Activated CD8-positive, alpha-beta T cell treated with anti-CD3 and anti-CD28 coated beads for 36 hours (primary cell): ENCODE data around the gene ABCA13. TPM values are rescaled to one million over a fixed set of nuclear protein-coding genes. Genes with fewer than 3 reads are reported as not detected.

Experiments
- ATAC-seq: fragments of 200-7000 bp; cut with Tn5 transposase; one replicate; pipeline ENCODE4 v1.10.0; 2021; ENCODE audit warnings: mild to moderate bottlenecking, moderate library complexity
- CTCF ChIA-PET: fragments of 350-600 bp; sonication (Branson Sonifier 250); formaldehyde crosslinking; loops from one replicate; lab custom pipeline; 2021; ENCODE audit warnings: antibody characterized with exemption; lab: Charles Lee
- POLR2A ChIA-PET: fragments of 350-600 bp; sonication (Branson Sonifier 250); formaldehyde crosslinking; loops from one replicate; lab custom pipeline; 2021; ENCODE audit warnings: antibody characterized with exemption; lab: Charles Lee
- DNase-seq: peaks from one replicate; pipeline ENCODE4 v3.0.0-alpha.2; 2020
- H3K27ac Mint-ChIP-seq: one replicate; pipeline ENCODE4 v1.8.0; 2021; ENCODE audit warnings: mild to moderate bottlenecking, mixed read lengths
- H3K27me3 Mint-ChIP-seq: one replicate; pipeline ENCODE4 v1.8.0; 2021; ENCODE audit warnings: mixed read lengths
- H3K36me3 Mint-ChIP-seq: one replicate; pipeline ENCODE4 v1.8.0; 2021; ENCODE audit warnings: low read depth, mixed read lengths
- H3K4me1 Mint-ChIP-seq: one replicate; pipeline ENCODE4 v1.8.0; 2021; ENCODE audit warnings: low read depth, mixed read lengths
- H3K4me3 Mint-ChIP-seq: one replicate; pipeline ENCODE4 v1.8.0; 2021; ENCODE audit warnings: mild to moderate bottlenecking, moderate library complexity, mixed read lengths
- H3K9me3 Mint-ChIP-seq: one replicate; pipeline ENCODE4 v1.8.0; 2021; ENCODE audit warnings: mixed read lengths
- intact Hi-C: fragments of 100-400 bp; cut with micrococcal nuclease; formaldehyde crosslinking; loops from one replicate; pipeline ENCODE4 v1.10.0; 2022
- total RNA-seq, 2 experiments: library from RNA; stranded (reverse); gene quantifications; one replicate each; pipeline ENCODE4 v1.2.3, GENCODE V29; 2021
- TF ChIP-seq, protein P1 (sequence below): fragments of 200-600 bp; IDR thresholded peaks from one replicate; pipeline ENCODE4 v1.8.0; 2022; ENCODE audit warnings: antibody characterized with exemption, mild to moderate bottlenecking

The ABCA13 gene
- total RNA-seq, 2 experiments from 2014 or later, result not detected

DNA sequence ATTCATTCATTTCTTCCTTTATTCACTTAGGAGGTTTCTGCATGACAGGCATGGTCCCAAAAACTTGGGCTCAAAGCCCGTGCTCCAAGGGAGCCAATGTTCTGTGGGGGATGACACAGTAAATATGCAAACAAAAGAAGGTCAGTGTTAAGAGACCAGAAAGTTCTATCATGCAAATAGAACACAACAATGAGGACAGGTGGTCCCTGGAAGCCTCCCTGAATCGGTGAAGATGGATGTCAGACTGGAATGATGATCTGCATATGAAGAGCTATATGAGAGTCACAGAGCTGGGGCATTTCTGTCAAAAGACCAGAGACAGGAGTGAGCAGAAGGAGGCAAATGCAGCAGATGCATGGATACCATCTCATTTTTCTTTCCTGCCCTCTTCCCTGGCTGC is 129.0 kb downstream of the ABCA13 start:
- Mint-ChIP-seq H3K36me3 (no peaks in the 10 kb centered on the region), H3K27ac (no peak overlapping the region), H3K4me1 (peaks cover 2% of the 10 kb centered on the region), H3K4me3 (no peak overlapping the region), H3K9me3 (no peaks in the 10 kb centered on the region), H3K27me3 (no peaks in the 10 kb centered on the region)
- intact Hi-C loops, result no loop called here
- TF ChIP-seq, protein P1, sequence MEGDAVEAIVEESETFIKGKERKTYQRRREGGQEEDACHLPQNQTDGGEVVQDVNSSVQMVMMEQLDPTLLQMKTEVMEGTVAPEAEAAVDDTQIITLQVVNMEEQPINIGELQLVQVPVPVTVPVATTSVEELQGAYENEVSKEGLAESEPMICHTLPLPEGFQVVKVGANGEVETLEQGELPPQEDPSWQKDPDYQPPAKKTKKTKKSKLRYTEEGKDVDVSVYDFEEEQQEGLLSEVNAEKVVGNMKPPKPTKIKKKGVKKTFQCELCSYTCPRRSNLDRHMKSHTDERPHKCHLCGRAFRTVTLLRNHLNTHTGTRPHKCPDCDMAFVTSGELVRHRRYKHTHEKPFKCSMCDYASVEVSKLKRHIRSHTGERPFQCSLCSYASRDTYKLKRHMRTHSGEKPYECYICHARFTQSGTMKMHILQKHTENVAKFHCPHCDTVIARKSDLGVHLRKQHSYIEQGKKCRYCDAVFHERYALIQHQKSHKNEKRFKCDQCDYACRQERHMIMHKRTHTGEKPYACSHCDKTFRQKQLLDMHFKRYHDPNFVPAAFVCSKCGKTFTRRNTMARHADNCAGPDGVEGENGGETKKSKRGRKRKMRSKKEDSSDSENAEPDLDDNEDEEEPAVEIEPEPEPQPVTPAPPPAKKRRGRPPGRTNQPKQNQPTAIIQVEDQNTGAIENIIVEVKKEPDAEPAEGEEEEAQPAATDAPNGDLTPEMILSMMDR, result no peak
- ATAC-seq, result no peak
- POLR2A ChIA-PET, result no interaction called here
- CTCF ChIA-PET, result interaction anchor here (1.0 to 2.3 kb wide), 3 partner anchors 10 to 355 kb away, joined by 3 to 13 read pairs (median 4); no protein-coding TSS in a partner anchor
- DNase-seq, result no peak

DNA sequence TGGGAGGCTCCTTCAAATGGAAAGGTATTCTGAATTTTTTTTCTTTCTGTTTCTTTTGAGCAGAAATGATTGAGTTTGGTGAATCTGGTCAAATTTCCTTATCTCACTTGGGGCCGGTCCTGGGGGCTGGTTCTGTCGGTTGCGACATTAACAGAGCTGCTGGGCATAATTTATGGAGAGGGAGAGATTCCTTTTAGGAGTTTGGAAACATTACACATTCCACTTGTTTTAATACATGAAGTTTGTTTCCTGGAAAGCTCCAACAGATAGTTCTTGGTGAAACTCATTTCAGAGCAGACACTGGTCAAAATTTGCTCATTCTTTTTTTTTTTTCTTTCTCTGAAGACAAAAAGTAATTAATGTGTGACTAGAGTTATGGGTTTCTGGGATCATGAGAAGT is 129.9 kb downstream of the ABCA13 start:
- H3K4me1 Mint-ChIP-seq, result peaks cover 2% of the 10 kb centered on the region
- no peaks in the 10 kb centered on the region for H3K36me3 Mint-ChIP-seq
- DNase-seq (no peak), ATAC-seq (no peak)
- TF ChIP-seq, protein P1, result no peak
- no peak overlapping the region for H3K4me3 Mint-ChIP-seq
- no peak overlapping the region for H3K27ac Mint-ChIP-seq
- CTCF ChIA-PET, result no interaction called here
- peaks cover 2% of the 10 kb centered on the region for H3K27me3 Mint-ChIP-seq
- no peaks in the 10 kb centered on the region for H3K9me3 Mint-ChIP-seq
- POLR2A ChIA-PET, result no interaction called here
- intact Hi-C loops, result no loop called here

DNA sequence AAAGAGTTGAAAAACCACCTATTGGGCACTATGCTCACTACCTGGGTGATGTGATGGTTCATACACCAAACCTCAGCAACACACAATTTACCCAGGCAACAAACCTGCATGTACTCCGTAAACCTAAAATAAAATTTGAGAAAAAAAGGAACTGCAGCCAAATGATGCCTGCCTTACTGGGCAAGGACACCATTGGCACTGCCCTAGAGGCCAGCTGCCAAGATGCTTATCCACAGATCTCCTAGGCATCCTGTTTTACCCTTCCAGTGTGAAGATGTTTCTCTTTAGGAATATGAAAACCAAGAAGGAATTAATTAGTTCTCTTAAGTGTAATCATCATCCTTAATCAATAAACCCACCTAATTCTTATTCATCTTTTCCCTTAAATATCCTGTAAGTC is 133.4 kb downstream of the ABCA13 start:
- ChIA-PET POLR2A (no interaction called here), CTCF (no interaction called here)
- intact Hi-C loops, result no loop called here
- TF ChIP-seq, protein P1, result no peak
- H3K9me3 Mint-ChIP-seq, result no peaks in the 10 kb centered on the region
- ATAC-seq, result no peak
- H3K4me1 Mint-ChIP-seq, result no peaks in the 10 kb centered on the region
- H3K27me3 Mint-ChIP-seq, result peaks cover 2% of the 10 kb centered on the region
- no peak for DNase-seq
- no peak overlapping the region for H3K4me3 Mint-ChIP-seq
- no peaks in the 10 kb centered on the region for H3K36me3 Mint-ChIP-seq
- no peak overlapping the region for H3K27ac Mint-ChIP-seq

DNA sequence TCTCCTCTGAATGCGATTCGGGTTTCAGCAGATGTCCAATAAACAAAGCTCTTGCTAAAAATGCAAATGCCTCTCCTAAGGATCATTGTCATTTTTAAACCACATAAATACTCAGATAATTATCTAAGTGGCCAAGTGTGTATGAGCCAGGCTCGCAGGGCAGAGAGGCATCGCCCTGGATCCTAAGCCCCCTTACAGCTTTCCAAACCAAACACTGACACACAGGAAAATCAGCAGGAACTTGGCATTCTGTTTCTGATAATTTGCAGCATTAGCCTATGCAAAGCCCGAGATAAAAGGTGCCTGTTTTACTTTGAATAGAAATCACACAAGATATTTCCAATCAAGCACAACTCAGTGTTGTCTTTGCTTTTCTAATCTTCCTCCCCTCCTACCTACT is 134.4 kb downstream of the ABCA13 start:
- Mint-ChIP-seq H3K9me3 (no peaks in the 10 kb centered on the region), H3K27me3 (peaks cover 2% of the 10 kb centered on the region), H3K36me3 (no peaks in the 10 kb centered on the region), H3K4me1 (no peaks in the 10 kb centered on the region), H3K4me3 (no peak overlapping the region), H3K27ac (no peak overlapping the region)
- ChIA-PET POLR2A (no interaction called here), CTCF (no interaction called here)
- ATAC-seq (no peak), DNase-seq (no peak)
- TF ChIP-seq, protein P1, result no peak
- intact Hi-C loops, result no loop called here

DNA sequence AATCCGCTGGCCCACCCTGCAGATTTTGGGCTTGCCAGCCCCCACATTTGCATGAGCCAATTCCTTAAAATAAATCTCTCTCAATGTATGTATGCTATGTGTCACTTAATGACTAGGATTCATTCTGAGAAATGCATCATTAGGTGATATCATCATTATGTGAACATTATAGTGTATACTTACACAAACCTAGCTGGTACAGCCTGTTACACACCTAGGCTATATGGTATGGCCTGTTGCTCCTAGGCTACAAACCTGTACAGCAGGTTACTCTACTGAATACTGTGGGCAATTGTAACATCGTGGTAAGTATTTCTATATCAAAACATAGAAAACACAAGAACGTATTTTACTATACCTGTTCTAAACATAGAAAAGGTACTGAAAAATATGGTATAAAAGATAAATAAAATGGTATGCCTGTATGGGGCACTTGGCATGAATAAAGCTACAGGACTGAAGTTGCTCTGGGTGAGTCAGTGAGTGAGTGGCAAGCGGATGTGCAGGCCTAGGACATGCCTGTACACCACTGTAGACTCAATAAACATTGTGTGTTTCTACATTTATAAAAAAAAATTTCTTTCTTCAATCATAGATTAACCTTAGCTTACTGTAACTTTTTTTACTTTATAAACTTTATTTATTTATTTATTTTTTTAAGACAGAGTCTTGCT is 135.9 kb downstream of the ABCA13 start:
- H3K36me3 Mint-ChIP-seq, result no peaks in the 10 kb centered on the region
- POLR2A ChIA-PET, result no interaction called here
- intact Hi-C loops, result no loop called here
- H3K4me1 Mint-ChIP-seq, result no peaks in the 10 kb centered on the region
- H3K4me3 Mint-ChIP-seq, result no peak overlapping the region
- ATAC-seq (no peak), DNase-seq (no peak)
- H3K9me3 Mint-ChIP-seq, result no peaks in the 10 kb centered on the region
- TF ChIP-seq, protein P1, result no peak
- CTCF ChIA-PET, result interaction anchor here (1.5 kb wide), 1 partner anchor 8 kb away, joined by 5 read pairs; no protein-coding TSS in a partner anchor
- H3K27me3 Mint-ChIP-seq, result peaks cover 2% of the 10 kb centered on the region
- H3K27ac Mint-ChIP-seq, result no peak overlapping the region
